Activated CD8-positive, alpha-beta T cell treated with anti-CD3 and anti-CD28 coated beads for 36 hours (primary cell): Measurements from ENCODE around the gene THOC7. TPM values are rescaled to one million over a fixed set of nuclear protein-coding genes. Genes with fewer than 3 reads are reported as not detected.
A peak's percentile ranks its signal among the peaks of the same experiment; 100 is the strongest.

ENCODE experiments used
- ATAC-seq: fragments of 200-7000 bp; cut with Tn5 transposase; one replicate; pipeline ENCODE4 v1.10.0; 2021; ENCODE audit warnings: mild to moderate bottlenecking, moderate library complexity
- CTCF ChIA-PET: fragments of 350-600 bp; sonication (Branson Sonifier 250); formaldehyde crosslinking; loops from one replicate; lab custom pipeline; 2021; ENCODE audit warnings: antibody characterized with exemption; lab: Charles Lee
- POLR2A ChIA-PET: fragments of 350-600 bp; sonication (Branson Sonifier 250); formaldehyde crosslinking; loops from one replicate; lab custom pipeline; 2021; ENCODE audit warnings: antibody characterized with exemption; lab: Charles Lee
- DNase-seq: peaks from one replicate; pipeline ENCODE4 v3.0.0-alpha.2; 2020
- H3K27ac Mint-ChIP-seq: one replicate; pipeline ENCODE4 v1.8.0; 2021; ENCODE audit warnings: mild to moderate bottlenecking, mixed read lengths
- H3K27me3 Mint-ChIP-seq: one replicate; pipeline ENCODE4 v1.8.0; 2021; ENCODE audit warnings: mixed read lengths
- H3K36me3 Mint-ChIP-seq: one replicate; pipeline ENCODE4 v1.8.0; 2021; ENCODE audit warnings: low read depth, mixed read lengths
- H3K4me1 Mint-ChIP-seq: one replicate; pipeline ENCODE4 v1.8.0; 2021; ENCODE audit warnings: low read depth, mixed read lengths
- H3K4me3 Mint-ChIP-seq: one replicate; pipeline ENCODE4 v1.8.0; 2021; ENCODE audit warnings: mild to moderate bottlenecking, moderate library complexity, mixed read lengths
- H3K9me3 Mint-ChIP-seq: one replicate; pipeline ENCODE4 v1.8.0; 2021; ENCODE audit warnings: mixed read lengths
- CTCF ChIP-seq: fragments of 200-600 bp; IDR thresholded peaks from one replicate; pipeline ENCODE4 v1.8.0; 2022; ENCODE audit warnings: antibody characterized with exemption, mild to moderate bottlenecking
- intact Hi-C: fragments of 100-400 bp; cut with micrococcal nuclease; formaldehyde crosslinking; loops from one replicate; pipeline ENCODE4 v1.10.0; 2022
- total RNA-seq, 2 experiments: library from RNA; stranded (reverse); gene quantifications; one replicate each; pipeline ENCODE4 v1.2.3, GENCODE V29; 2021

THOC7 gene
- total RNA-seq, 2 experiments from 2014 or later = 85.0 to 85.5 TPM

GRCh38 chr3:63910891-63911290, 47.3 kb upstream of the THOC7 start:
- DNase-seq = peak; percentile 12
- H3K27ac Mint-ChIP-seq = peak overlapping the region; percentile 97
- no peak for TF ChIP-seq CTCF
- H3K4me3 Mint-ChIP-seq = peak overlapping the region; percentile 92
- peak; percentile 18 for ATAC-seq
- H3K9me3 Mint-ChIP-seq = no peaks in the 10 kb centered on the region
- intact Hi-C loops = loop anchor here (5.0 to 10.0 kb wide), 2 partner anchors 49 to 54 kb away; partner anchors contain the start of genes ATXN7 and THOC7
- ChIA-PET CTCF (interaction anchor here (1.9 kb wide), 1 partner anchor 69 kb away, joined by 5 read pairs; no protein-coding TSS in a partner anchor), POLR2A (interaction anchor here (0.6 to 1.8 kb wide), 3 partner anchors 33 to 70 kb away, joined by 3 to 5 read pairs (median 3); no protein-coding TSS in a partner anchor)
- peaks cover 23% of the 10 kb centered on the region for H3K36me3 Mint-ChIP-seq
- peaks cover 31% of the 10 kb centered on the region for H3K4me1 Mint-ChIP-seq
- no peaks in the 10 kb centered on the region for H3K27me3 Mint-ChIP-seq

DNA sequence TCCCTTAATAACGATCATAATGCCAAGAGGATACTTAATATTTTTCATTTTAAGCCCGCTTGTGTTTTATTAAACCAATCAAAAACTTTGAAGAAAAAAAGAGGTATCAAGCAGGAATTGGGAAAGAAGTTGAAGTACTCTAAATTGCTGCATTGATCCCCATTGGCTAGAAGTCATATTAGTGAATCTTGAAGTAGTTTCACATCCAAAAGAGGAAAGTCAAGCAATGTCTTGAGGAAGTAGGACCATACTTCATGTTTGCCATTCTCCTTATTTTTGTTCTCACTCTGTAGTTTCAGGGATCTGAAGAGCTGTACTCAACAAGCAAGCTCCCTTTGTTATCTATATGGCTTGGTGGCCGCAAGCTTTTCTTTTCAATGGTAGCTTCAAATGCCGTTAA, 46.4 kb upstream of the THOC7 start:
- H3K9me3 Mint-ChIP-seq = no peaks in the 10 kb centered on the region
- ChIA-PET CTCF (interaction anchor here (1.1 to 1.5 kb wide), 2 partner anchors 29 to 54 kb away, joined by 3 read pairs; no protein-coding TSS in a partner anchor), POLR2A (no interaction called here)
- H3K4me1 Mint-ChIP-seq = peaks cover 31% of the 10 kb centered on the region
- ATAC-seq = no peak
- peaks cover 20% of the 10 kb centered on the region for H3K36me3 Mint-ChIP-seq
- intact Hi-C loops = loop anchor here (5.0 to 10.0 kb wide), 2 partner anchors 48 to 55 kb away; partner anchors contain the start of genes ATXN7 and THOC7
- no peak for DNase-seq
- H3K27ac Mint-ChIP-seq = no peak overlapping the region
- TF ChIP-seq CTCF = no peak
- H3K4me3 Mint-ChIP-seq = no peak overlapping the region
- no peaks in the 10 kb centered on the region for H3K27me3 Mint-ChIP-seq

- intact Hi-C loops = no loop called here
- Mint-ChIP-seq H3K9me3 (no peaks in the 10 kb centered on the region), H3K27me3 (no peaks in the 10 kb centered on the region), H3K4me3 (no peak overlapping the region), H3K36me3 (peaks cover 18% of the 10 kb centered on the region), H3K27ac (no peak overlapping the region), H3K4me1 (peaks cover 28% of the 10 kb centered on the region)
- DNase-seq = no peak
- POLR2A ChIA-PET = no interaction called here
- CTCF ChIA-PET = interaction anchor here (1.1 to 1.5 kb wide), 2 partner anchors 29 to 55 kb away, joined by 3 read pairs; no protein-coding TSS in a partner anchor
- no peak for ATAC-seq
- TF ChIP-seq CTCF = no peak
These were observed 45.8 kb upstream of the THOC7 start for GRCh38 chr3:63909431-63909830.

- ATAC-seq (no peak), DNase-seq (no peak)
- no peaks in the 10 kb centered on the region for H3K9me3 Mint-ChIP-seq
- H3K4me1 Mint-ChIP-seq = peaks cover 22% of the 10 kb centered on the region
- intact Hi-C loops = no loop called here
- H3K27me3 Mint-ChIP-seq = no peaks in the 10 kb centered on the region
- CTCF ChIA-PET = no interaction called here
- POLR2A ChIA-PET = no interaction called here
- no peak for TF ChIP-seq CTCF
- no peak overlapping the region for H3K4me3 Mint-ChIP-seq
- H3K36me3 Mint-ChIP-seq = peaks cover 12% of the 10 kb centered on the region
- H3K27ac Mint-ChIP-seq = peak overlapping the region; percentile 28
These were observed 45.2 kb upstream of the THOC7 start for GRCh38 chr3:63908776-63909175.

GRCh38 chr3:63908081-63908736, 44.6 kb upstream of the THOC7 start:
- ATAC-seq = no peak
- CTCF ChIA-PET = no interaction called here
- DNase-seq = no peak
- no peaks in the 10 kb centered on the region for H3K9me3 Mint-ChIP-seq
- peaks cover 17% of the 10 kb centered on the region for H3K4me1 Mint-ChIP-seq
- peak overlapping the region; percentile 28 for H3K27ac Mint-ChIP-seq
- no peak overlapping the region for H3K4me3 Mint-ChIP-seq
- no peaks in the 10 kb centered on the region for H3K27me3 Mint-ChIP-seq
- intact Hi-C loops = no loop called here
- POLR2A ChIA-PET = no interaction called here
- peaks cover 7% of the 10 kb centered on the region for H3K36me3 Mint-ChIP-seq
- TF ChIP-seq CTCF = no peak
